A549 treated with Hydrocortisone at 1 μM for 4 hours (cell line): ENCODE data around the gene SDR9C7. TPM values are rescaled to one million over a fixed set of nuclear protein-coding genes. Genes with fewer than 3 reads are reported as not detected.

Experiments
- total RNA-seq: library from RNA; stranded (reverse); fragments of 200-300 nt; extraction: Qiagen RNA extraction; gene quantifications from 5 replicates; pipeline ENCODE4 v1.2.3, GENCODE V29; 2022

SDR9C7 gene
- total RNA-seq, result 0.06 TPM in 1 of 5 replicates, not detected in the others

DNA sequence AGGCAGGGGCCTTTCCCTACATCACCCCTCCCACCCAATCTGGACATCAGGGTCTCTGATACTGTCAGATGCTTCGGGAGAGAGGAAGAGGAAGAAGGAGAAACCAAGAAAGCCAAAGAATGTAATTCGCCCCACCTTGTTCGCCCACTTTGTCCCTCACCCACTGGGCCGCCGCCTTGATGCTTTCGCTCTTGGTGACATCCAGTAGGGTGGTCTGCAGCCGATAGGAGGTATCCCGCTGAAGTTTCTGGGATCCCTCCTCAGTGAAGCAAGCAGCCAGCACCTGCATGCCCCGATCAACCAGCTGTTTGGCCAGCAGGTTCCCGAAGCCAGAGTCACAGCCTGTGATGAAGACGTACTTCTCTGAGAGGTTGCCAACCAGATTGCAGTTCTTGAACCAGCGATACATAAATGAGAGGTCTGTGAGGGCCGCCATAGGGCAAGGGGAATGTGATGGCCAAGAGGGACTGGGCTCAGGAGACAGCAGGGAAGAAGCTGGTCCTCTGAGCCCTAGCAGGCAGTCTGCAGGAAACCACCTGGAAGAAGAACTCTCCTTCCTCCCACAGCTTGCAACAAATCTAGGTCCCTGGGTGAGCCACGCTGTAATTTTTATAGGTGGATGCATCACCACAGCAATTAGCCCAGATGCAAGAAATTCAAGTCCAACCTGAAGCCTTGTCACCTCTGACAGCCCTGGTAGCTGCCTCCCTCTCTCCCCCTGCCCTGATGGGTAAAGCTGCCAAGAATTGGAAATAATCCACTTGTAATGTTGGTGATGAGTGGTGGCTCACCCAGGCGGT is at the start of gene SDR9C7:
TSS of gene SDR9C7 (minus strand) at position 583 of the 800 bp plus-strand sequence. CDS start at position 436, 147 bp downstream.

DNA sequence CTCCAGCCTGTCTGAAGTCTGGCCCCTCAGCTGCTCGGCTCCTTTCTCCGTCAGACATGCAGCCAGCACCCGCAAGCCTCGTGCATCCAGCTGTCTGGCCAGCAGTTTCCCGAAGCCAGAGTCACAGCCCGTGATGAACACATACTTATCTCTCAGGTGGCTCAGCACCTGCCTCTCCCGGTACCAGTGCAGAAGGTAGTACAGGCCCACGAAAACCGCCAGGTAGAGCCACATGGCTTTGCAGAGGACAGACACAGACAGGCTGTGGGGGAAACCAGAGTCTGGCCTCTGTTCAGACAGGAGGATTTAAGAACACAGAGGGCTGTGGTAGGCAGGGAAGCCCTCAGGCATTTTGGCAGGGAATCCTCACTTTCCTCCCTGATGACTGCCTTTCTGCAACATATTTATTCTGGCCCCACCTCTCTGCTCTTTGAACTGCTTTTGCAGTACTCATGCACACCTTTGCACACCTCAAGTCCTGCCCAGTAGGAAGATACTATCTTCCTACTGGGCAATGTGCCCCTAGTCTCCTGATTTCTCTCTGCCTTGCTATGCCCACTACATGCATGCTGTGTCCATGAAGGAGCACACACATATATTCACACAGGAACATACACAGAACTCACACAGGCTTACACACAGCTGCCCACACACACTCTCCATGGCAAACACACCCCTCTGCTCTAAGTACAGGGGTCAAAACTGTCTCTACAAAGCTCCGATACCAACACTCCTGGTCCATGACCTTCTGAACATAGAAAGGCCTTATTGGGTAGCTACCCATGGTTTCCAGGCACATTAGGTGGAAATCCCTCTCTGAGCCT is 23.2 kb upstream of the SDR9C7 start, which contains the start of gene RDH16:
TSS of gene RDH16 (minus strand) at position 380 of the 824 bp plus-strand sequence. CDS start at position 234, 146 bp downstream.

Other genes starting within 250 kb of the SDR9C7 start
- 350 to 444 TPM (median 376 TPM) in 5 replicates for gene PTGES3, start 246.1 kb downstream of the SDR9C7 start, total RNA-seq
- 1,471 to 1,612 TPM (median 1,521 TPM) in 5 replicates for gene NACA, start 209.1 kb downstream of the SDR9C7 start, total RNA-seq
- 23.7 to 32.4 TPM (median 25.2 TPM) in 5 replicates for gene PRIM1, start 182.1 kb downstream of the SDR9C7 start, total RNA-seq
- gene HSD17B6, start 171.1 kb downstream of the SDR9C7 start, total RNA-seq, result 0.82 to 1.6 TPM (median 1.1 TPM) in 5 replicates
- 0.12 to 0.22 TPM (median 0.15 TPM) in 5 replicates for gene RDH16, start 23.2 kb upstream of the SDR9C7 start, total RNA-seq
- 3.9 to 6.7 TPM (median 5.5 TPM) in 5 replicates for gene ZBTB39, start 72.1 kb upstream of the SDR9C7 start, total RNA-seq
- 0.15 to 0.18 TPM in 2 of 5 replicates, not detected in the others for gene TAC3, start 82.1 kb upstream of the SDR9C7 start, total RNA-seq
- gene MYO1A, start 115.7 kb upstream of the SDR9C7 start, total RNA-seq, result 0.21 to 0.40 TPM (median 0.23 TPM) in 5 replicates
- gene NEMP1, start 144.4 kb upstream of the SDR9C7 start, total RNA-seq, result 14.0 to 19.3 TPM (median 15.1 TPM) in 5 replicates
- gene NAB2, start 154.7 kb upstream of the SDR9C7 start, total RNA-seq, result 13.6 to 18.4 TPM (median 15.2 TPM) in 5 replicates
- 41.7 to 48.9 TPM (median 46.6 TPM) in 5 replicates for gene STAT6, start 177.0 kb upstream of the SDR9C7 start, total RNA-seq
- 12.2 to 18.6 TPM (median 13.7 TPM) in 5 replicates for gene LRP1, start 194.1 kb upstream of the SDR9C7 start, total RNA-seq
- not detected in 5 replicates for gene LRP1-AS, start 213.2 kb upstream of the SDR9C7 start, total RNA-seq